Immature natural killer cell (primary cell): ENCODE data around the gene FAM20C. TPM values are rescaled to one million over a fixed set of nuclear protein-coding genes. Genes with fewer than 3 reads are reported as not detected.

Source experiments
- DNase-seq, 3 donors: peaks; one replicate each; pipeline ENCODE4 v3.0.0; 2022; ENCODE audit warnings: mixed read lengths in 1 of 3
- H3K27ac Mint-ChIP-seq, 6 donors: one replicate each; pipeline ENCODE4 v1.8.0; 2020; ENCODE audit warnings: mixed read lengths in 6 of 6, mild to moderate bottlenecking in 5 of 6, inconsistent platforms in 4 of 6, moderate library complexity in 3 of 6
- H3K27me3 Mint-ChIP-seq, 3 donors: one replicate each; pipeline ENCODE4 v1.8.0; 2020 to 2021; ENCODE audit warnings: low read depth in 3 of 3, mild to moderate bottlenecking in 3 of 3, mixed read lengths in 3 of 3, moderate library complexity in 3 of 3, inconsistent platforms in 1 of 3
- H3K36me3 Mint-ChIP-seq, 3 donors: one replicate each; pipeline ENCODE4 v1.8.0; 2020; ENCODE audit warnings: mixed read lengths in 3 of 3, inconsistent platforms in 2 of 3, mild to moderate bottlenecking in 2 of 3
- H3K4me1 Mint-ChIP-seq, 2 donors: one replicate each; pipeline ENCODE4 v1.8.0; 2020; ENCODE audit warnings: inconsistent platforms in 2 of 2, mild to moderate bottlenecking in 2 of 2, mixed read lengths in 2 of 2, moderate library complexity in 1 of 2
- H3K4me3 Mint-ChIP-seq, 5 donors: one replicate each; pipeline ENCODE4 v1.8.0; 2020; ENCODE audit warnings: mild to moderate bottlenecking in 5 of 5, mixed read lengths in 5 of 5, inconsistent platforms in 3 of 5, moderate library complexity in 3 of 5
- H3K9me3 Mint-ChIP-seq, 6 donors: one replicate each; pipeline ENCODE4 v1.8.0; 2020; ENCODE audit warnings: mild to moderate bottlenecking in 6 of 6, mixed read lengths in 6 of 6, inconsistent platforms in 4 of 6, moderate library complexity in 3 of 6
- polyA plus RNA-seq, 3 donors: library from polyadenylated mRNA; unstranded; fragments of 300-500 nt; fragmentation: Illumina TruSeq; gene quantifications; one replicate each; pipeline ENCODE4 v1.2.3, GENCODE V29; 2021

Gene FAM20C
- polyA plus RNA-seq, 3 donors from 2014 or later = not detected

- Mint-ChIP-seq H3K36me3 (peaks cover 0 to 5% (median 0%) of the 10 kb centered on the region in 3 donors), H3K4me1 (no peaks in the 10 kb centered on the region), H3K27ac (no peak overlapping the region), H3K9me3 (peaks cover 0 to 21% (median 6%) of the 10 kb centered on the region in 6 donors), H3K27me3 (peaks cover 0 to 5% (median 1%) of the 10 kb centered on the region in 3 donors), H3K4me3 (no peak overlapping the region)
- no peak for DNase-seq
Measured at GRCh38 chr7:270351-270983, 78.1 kb downstream of the FAM20C start.

- DNase-seq = no peak
- Mint-ChIP-seq H3K36me3 (peaks cover 0 to 5% (median 0%) of the 10 kb centered on the region in 3 donors), H3K4me3 (no peak overlapping the region), H3K27ac (no peak overlapping the region), H3K27me3 (peaks cover 0 to 6% (median 0%) of the 10 kb centered on the region in 3 donors), H3K9me3 (peaks cover 0 to 21% (median 6%) of the 10 kb centered on the region in 6 donors), H3K4me1 (no peaks in the 10 kb centered on the region)
Measured at GRCh38 chr7:271266-272107, 79.1 kb downstream of the FAM20C start.

GRCh38 chr7:272108-272615, 79.8 kb downstream of the FAM20C start:
- no peak for DNase-seq
- H3K4me3 Mint-ChIP-seq = no peak overlapping the region
- peaks cover 0 to 6% (median 0%) of the 10 kb centered on the region in 3 donors for H3K27me3 Mint-ChIP-seq
- H3K27ac Mint-ChIP-seq = no peak overlapping the region
- H3K36me3 Mint-ChIP-seq = peaks cover 0 to 5% (median 0%) of the 10 kb centered on the region in 3 donors
- peaks cover 0 to 21% (median 6%) of the 10 kb centered on the region in 6 donors for H3K9me3 Mint-ChIP-seq
- H3K4me1 Mint-ChIP-seq = no peaks in the 10 kb centered on the region

DNA sequence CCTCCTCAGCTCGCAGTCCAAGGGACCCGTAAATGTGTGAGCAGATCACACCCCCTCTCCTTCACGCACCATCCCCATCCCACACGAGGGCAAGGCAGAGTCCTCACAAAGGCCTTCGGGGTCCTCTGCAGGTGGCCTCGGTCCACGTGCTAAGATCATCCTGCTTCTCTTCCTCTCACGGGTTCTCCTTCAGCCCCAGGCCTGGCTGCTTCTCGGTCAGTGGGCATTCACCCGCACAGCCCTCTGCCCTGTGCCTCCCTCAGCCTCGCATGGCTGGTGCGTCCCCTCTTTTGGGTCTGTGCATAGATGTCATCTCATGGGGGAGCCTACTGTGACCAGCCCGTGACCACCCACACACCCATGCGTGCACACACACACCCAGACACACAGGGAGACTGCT, 80.3 kb downstream of the FAM20C start:
- peaks cover 0 to 5% (median 0%) of the 10 kb centered on the region in 3 donors for H3K36me3 Mint-ChIP-seq
- H3K4me1 Mint-ChIP-seq = no peaks in the 10 kb centered on the region
- no peak overlapping the region for H3K4me3 Mint-ChIP-seq
- H3K27ac Mint-ChIP-seq = no peak overlapping the region
- H3K9me3 Mint-ChIP-seq = peaks cover 0 to 21% (median 6%) of the 10 kb centered on the region in 6 donors
- peaks cover 0 to 6% (median 0%) of the 10 kb centered on the region in 3 donors for H3K27me3 Mint-ChIP-seq
- no peak for DNase-seq

GRCh38 chr7:273327-273726, 81.0 kb downstream of the FAM20C start:
- H3K4me3 Mint-ChIP-seq = no peak overlapping the region
- H3K27me3 Mint-ChIP-seq = peaks cover 0 to 9% (median under 1%) of the 10 kb centered on the region in 3 donors
- DNase-seq = no peak
- H3K4me1 Mint-ChIP-seq = no peaks in the 10 kb centered on the region
- H3K9me3 Mint-ChIP-seq = peaks cover 0 to 21% (median 7%) of the 10 kb centered on the region in 6 donors
- peak overlapping the region in 1 of 6 donors; percentile 5 for H3K27ac Mint-ChIP-seq
- peaks cover 0 to 5% (median 0%) of the 10 kb centered on the region in 3 donors for H3K36me3 Mint-ChIP-seq

DNA sequence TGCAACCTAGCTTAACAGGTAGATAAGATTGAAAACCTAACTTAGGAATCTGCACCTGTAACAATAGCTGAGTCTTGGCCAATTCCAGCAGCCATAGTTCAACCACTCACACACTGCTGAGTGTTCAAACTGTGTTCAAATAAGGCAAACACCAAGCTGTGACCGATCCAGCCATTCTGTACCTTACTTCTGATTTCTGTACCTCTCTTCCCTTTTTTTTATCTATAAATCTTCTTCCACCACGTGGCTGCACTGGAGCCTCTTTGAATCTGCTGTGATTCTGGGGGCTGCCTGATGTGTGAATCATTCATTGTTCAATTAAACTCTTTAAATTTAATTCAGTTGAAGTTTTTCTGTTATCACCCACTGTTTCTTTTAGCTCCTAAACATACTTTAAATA, 81.9 kb downstream of the FAM20C start:
- no peak overlapping the region for H3K27ac Mint-ChIP-seq
- DNase-seq = no peak
- H3K9me3 Mint-ChIP-seq = peaks cover 0 to 21% (median 7%) of the 10 kb centered on the region in 6 donors
- no peak overlapping the region for H3K4me3 Mint-ChIP-seq
- H3K4me1 Mint-ChIP-seq = no peaks in the 10 kb centered on the region
- peaks cover 0 to 9% (median 1%) of the 10 kb centered on the region in 3 donors for H3K27me3 Mint-ChIP-seq
- H3K36me3 Mint-ChIP-seq = peaks cover 0 to 5% (median 0%) of the 10 kb centered on the region in 3 donors

DNA sequence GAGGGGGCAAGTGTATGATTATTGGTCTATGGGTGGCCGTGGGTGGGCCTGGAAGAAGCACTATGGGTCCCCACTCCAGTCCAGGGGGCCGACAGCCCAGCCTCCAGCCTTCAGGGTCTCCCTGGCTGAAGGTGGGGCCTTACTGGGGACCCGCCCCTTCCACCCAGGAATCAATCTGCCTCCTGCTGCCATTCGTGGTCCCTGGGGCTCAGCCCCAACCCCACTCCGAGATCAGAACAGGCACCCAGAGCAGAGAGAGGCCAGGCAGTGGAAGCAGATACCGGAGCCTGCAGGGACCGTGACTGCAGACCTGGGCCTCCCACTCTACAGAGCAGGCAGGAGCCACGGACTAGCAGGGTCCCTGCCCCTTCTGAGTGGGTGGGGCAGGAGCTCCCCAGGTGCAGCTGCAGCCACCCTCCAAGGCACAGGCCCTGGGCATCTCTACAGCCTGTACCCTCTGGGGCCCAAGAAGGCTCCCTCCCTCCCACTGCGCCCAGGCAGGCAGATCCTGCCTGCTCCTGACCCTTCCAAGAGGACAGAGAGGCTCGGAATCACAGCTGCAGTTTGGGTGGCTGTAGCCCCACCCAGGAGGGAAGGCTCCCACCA, 84.0 kb downstream of the FAM20C start:
- no peak overlapping the region for H3K27ac Mint-ChIP-seq

GRCh38 chr7:277228-277627, 84.9 kb downstream of the FAM20C start:
- Mint-ChIP-seq H3K36me3 (peaks cover 0 to 5% (median 0%) of the 10 kb centered on the region in 3 donors), H3K4me3 (no peak overlapping the region), H3K9me3 (peaks cover 0 to 21% (median 7%) of the 10 kb centered on the region in 6 donors), H3K27ac (no peak overlapping the region), H3K4me1 (no peaks in the 10 kb centered on the region), H3K27me3 (peaks cover 0 to 10% (median 5%) of the 10 kb centered on the region in 3 donors)
- no peak for DNase-seq

More for the DNA sequence above, 84.0 kb downstream of the FAM20C start:
- Mint-ChIP-seq H3K36me3 (peaks cover 0 to 5% (median 0%) of the 10 kb centered on the region in 3 donors), H3K9me3 (peaks cover 0 to 21% (median 7%) of the 10 kb centered on the region in 6 donors), H3K4me1 (no peaks in the 10 kb centered on the region), H3K27me3 (peaks cover 0 to 8% (median 5%) of the 10 kb centered on the region in 3 donors), H3K4me3 (no peak overlapping the region)
- DNase-seq = no peak

DNA sequence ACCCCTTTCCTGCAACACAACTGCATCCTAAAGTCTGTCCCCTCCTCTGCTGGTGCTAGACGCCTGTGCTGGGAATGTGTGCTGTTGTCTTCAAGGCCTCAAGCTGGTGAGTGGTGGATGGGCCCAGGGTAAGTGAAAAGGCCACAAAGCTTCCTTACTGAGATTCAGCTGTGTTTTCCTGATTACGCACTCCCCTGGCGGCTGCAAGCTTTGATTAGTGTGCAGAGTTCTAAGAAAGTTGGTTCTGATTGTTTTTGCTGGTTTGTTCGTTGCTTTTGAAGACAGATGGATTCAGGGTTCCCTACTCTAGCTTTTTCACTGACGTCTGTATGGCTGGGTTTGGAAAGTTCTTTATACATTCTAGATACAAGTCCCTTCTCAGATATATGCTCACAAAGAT, 85.7 kb downstream of the FAM20C start:
- Mint-ChIP-seq H3K4me3 (no peak overlapping the region), H3K9me3 (peaks cover 0 to 17% (median 7%) of the 10 kb centered on the region in 6 donors), H3K36me3 (peaks cover 0 to 5% (median 0%) of the 10 kb centered on the region in 3 donors), H3K27me3 (peaks cover 0 to 10% (median 5%) of the 10 kb centered on the region in 3 donors), H3K27ac (no peak overlapping the region), H3K4me1 (no peaks in the 10 kb centered on the region)
- no peak for DNase-seq

- H3K27ac Mint-ChIP-seq = no peak overlapping the region
- no peak for DNase-seq
- H3K36me3 Mint-ChIP-seq = no peaks in the 10 kb centered on the region
- H3K27me3 Mint-ChIP-seq = peaks cover 2 to 10% (median 5%) of the 10 kb centered on the region in 3 donors
- H3K4me1 Mint-ChIP-seq = no peaks in the 10 kb centered on the region
- H3K9me3 Mint-ChIP-seq = peaks cover 0 to 2% (median 0%) of the 10 kb centered on the region in 6 donors
- no peak overlapping the region for H3K4me3 Mint-ChIP-seq
Measured at GRCh38 chr7:279821-280220, 87.5 kb downstream of the FAM20C start.

DNA sequence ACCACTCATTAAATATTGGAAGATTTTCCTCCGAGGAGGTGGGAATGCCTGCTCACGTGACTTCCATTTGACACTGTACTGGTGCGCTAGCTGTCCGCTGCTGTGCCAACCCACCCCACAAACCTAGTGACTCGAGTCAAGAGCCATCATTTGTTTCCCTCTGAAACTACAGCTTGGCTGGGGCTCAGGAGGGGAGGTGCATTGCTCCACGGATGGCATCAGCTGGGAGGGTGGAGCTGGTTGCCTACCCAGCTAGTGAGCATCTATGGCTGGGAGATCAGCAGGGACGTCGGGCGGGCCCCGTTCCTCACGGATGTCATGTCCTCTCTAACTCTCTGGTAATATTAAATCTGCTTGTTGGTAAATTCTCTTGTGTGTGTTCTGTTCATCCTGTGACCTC, 88.1 kb downstream of the FAM20C start:
- Mint-ChIP-seq H3K9me3 (peaks cover 0 to 2% (median 0%) of the 10 kb centered on the region in 6 donors), H3K27ac (no peak overlapping the region), H3K4me1 (no peaks in the 10 kb centered on the region), H3K4me3 (no peak overlapping the region), H3K27me3 (peaks cover 4 to 8% (median 5%) of the 10 kb centered on the region in 3 donors), H3K36me3 (no peaks in the 10 kb centered on the region)
- DNase-seq = no peak

DNA sequence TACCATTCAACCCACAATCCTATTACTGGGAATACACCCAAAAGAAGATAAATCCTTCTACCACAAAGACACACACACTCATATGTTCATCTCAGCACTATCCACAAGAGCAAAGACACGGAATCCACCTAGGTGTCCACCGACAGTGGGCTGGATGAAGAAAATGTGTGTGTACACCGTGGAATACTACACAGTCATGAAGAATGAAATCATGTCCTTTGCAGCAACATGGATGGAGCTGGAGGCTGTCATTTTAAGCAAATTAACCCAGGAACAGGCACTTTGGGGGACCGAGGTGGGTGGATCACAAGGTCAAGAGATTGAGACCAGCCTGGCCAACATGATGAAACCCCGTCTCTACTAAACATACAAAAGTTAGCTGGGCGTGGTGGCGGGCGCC, 89.3 kb downstream of the FAM20C start:
- Mint-ChIP-seq H3K4me3 (no peak overlapping the region), H3K9me3 (peaks cover 0 to 2% (median 0%) of the 10 kb centered on the region in 6 donors), H3K27me3 (peaks cover 5 to 7% (median 6%) of the 10 kb centered on the region in 3 donors), H3K36me3 (no peaks in the 10 kb centered on the region), H3K27ac (no peak overlapping the region), H3K4me1 (no peaks in the 10 kb centered on the region)
- no peak for DNase-seq

- DNase-seq = no peak
- Mint-ChIP-seq H3K27ac (no peak overlapping the region), H3K36me3 (no peaks in the 10 kb centered on the region), H3K9me3 (peaks cover 0 to 3% (median 0%) of the 10 kb centered on the region in 6 donors), H3K27me3 (peaks cover 7 to 9% (median 8%) of the 10 kb centered on the region in 3 donors), H3K4me1 (no peaks in the 10 kb centered on the region), H3K4me3 (no peak overlapping the region)
Measured at GRCh38 chr7:282621-283020, 90.2 kb downstream of the FAM20C start.
